B cell (primary cell): ENCODE results near the gene TMC6.

Experiments used
- EZH2 ChIP-seq: IDR thresholded peaks from 2 replicates; pipeline ENCODE4 v1.6.1; 2012; ENCODE audit warnings: borderline replicate concordance, low read depth, mild to moderate bottlenecking, moderate library complexity, low read length; ENCODE audit not compliant: insufficient read depth, poor library complexity, severe bottlenecking
- TF ChIP-seq, protein P1 (sequence below): fragments of 200-600 bp; IDR thresholded peaks from one replicate; pipeline ENCODE4 v1.8.0; 2022; ENCODE audit warnings: antibody characterized with exemption, mild to moderate bottlenecking

GRCh38 chr17:78172249-78173051, 43.9 kb upstream of the TMC6 start:
- TF ChIP-seq, protein P1, sequence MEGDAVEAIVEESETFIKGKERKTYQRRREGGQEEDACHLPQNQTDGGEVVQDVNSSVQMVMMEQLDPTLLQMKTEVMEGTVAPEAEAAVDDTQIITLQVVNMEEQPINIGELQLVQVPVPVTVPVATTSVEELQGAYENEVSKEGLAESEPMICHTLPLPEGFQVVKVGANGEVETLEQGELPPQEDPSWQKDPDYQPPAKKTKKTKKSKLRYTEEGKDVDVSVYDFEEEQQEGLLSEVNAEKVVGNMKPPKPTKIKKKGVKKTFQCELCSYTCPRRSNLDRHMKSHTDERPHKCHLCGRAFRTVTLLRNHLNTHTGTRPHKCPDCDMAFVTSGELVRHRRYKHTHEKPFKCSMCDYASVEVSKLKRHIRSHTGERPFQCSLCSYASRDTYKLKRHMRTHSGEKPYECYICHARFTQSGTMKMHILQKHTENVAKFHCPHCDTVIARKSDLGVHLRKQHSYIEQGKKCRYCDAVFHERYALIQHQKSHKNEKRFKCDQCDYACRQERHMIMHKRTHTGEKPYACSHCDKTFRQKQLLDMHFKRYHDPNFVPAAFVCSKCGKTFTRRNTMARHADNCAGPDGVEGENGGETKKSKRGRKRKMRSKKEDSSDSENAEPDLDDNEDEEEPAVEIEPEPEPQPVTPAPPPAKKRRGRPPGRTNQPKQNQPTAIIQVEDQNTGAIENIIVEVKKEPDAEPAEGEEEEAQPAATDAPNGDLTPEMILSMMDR, result no peak
- no peak for TF ChIP-seq EZH2
